ENCODE data around the gene KCTD15.

GRCh38 chr19:33800012-33800680 lies 3.5 kb downstream of the KCTD15 start:
- TF ChIP-seq CTCF (conservative IDR thresholded peaks at IDR 0.05; ENCODE audit: low read length) (no peak), EZH2phosphoT487 (IDR thresholded peaks at IDR 0.05; ENCODE audit: borderline replicate concordance) (no peak)

Data from Loucy (cell line).